Epithelial cell of esophagus (primary cell): ENCODE results near the gene SLC22A5.
"Not testable (repeated sequence)": the region's sequence is repeated elsewhere in the genome, so short reads cannot be mapped to it uniquely, and the experiment has no call there.

Experiments used
- DNase-seq: peaks from one replicate; pipeline ENCODE4 v3.0.0; 2010; ENCODE audit warnings: low read depth
- H3K4me3 ChIP-seq: 2 replicates; pipeline ENCODE4 v1.5.1; 2011; ENCODE audit warnings: mild to moderate bottlenecking, low read length, control low read depth
- TF ChIP-seq, protein P1 (sequence below): IDR thresholded peaks from 2 replicates; pipeline ENCODE4 v1.5.1; 2011; ENCODE audit warnings: low read depth, mild to moderate bottlenecking, low read length, control low read depth, inconsistent platforms; ENCODE audit not compliant: insufficient read depth; ENCODE audit errors: missing control alignments

The SLC22A5 gene

DNA sequence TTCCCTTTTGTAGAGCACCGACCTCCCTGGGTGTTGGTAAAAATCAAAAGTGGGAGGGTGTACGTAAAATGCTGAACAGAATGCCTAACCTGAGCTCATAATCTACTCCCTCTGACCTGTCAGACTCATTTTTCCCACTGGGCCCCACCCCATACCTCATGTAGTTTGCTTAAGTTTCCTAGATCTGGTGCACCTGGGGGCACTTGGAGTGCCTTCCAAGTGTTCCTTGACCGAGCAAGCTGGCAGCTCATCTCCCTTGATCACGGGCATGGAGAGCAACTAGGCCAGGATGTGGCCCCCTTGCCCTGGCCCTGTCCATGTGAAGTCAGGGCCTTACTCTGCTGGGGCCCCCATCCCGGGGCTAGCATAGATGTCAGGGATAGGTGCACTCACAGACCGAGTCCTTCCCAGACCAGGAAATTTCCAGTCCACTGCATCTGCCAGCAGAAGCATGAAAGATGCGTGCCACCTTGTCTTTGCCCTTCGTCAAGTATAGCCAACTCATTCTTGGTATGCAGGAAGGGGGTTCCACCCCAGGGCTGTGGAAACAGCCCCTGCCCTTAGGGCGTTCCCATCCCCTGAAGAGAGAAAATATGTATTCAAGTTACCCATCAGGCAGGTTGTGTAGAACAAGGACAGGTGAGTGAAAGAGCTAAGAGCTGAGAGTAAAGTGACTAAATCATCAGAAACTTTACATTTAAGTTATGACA, 41.9 kb downstream of the SLC22A5 start:
- TF ChIP-seq, protein P1, sequence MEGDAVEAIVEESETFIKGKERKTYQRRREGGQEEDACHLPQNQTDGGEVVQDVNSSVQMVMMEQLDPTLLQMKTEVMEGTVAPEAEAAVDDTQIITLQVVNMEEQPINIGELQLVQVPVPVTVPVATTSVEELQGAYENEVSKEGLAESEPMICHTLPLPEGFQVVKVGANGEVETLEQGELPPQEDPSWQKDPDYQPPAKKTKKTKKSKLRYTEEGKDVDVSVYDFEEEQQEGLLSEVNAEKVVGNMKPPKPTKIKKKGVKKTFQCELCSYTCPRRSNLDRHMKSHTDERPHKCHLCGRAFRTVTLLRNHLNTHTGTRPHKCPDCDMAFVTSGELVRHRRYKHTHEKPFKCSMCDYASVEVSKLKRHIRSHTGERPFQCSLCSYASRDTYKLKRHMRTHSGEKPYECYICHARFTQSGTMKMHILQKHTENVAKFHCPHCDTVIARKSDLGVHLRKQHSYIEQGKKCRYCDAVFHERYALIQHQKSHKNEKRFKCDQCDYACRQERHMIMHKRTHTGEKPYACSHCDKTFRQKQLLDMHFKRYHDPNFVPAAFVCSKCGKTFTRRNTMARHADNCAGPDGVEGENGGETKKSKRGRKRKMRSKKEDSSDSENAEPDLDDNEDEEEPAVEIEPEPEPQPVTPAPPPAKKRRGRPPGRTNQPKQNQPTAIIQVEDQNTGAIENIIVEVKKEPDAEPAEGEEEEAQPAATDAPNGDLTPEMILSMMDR = no peak
- peak overlapping the region; percentile 55 for H3K4me3 ChIP-seq
- DNase-seq = peak; percentile 58

DNA sequence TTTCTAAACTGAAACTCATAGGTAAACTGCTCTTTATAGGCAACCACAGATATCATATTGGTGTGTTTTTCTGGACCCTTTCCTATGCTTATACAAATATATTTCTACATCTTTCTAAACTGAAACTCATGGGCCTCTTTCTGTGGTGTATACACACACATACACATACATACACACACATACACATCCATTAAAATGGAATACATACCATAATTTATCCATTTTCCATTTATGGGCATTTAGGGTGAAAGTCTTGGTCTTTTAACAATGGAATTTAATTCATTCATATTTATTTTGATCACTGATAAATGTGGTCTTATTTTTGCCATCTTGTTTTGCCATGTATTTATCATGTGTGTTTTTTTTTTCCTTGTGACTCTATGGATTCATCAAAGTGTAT, 44.1 kb downstream of the SLC22A5 start:
- no peak for DNase-seq
- TF ChIP-seq, protein P1 = no peak
- H3K4me3 ChIP-seq = no peak overlapping the region

DNA sequence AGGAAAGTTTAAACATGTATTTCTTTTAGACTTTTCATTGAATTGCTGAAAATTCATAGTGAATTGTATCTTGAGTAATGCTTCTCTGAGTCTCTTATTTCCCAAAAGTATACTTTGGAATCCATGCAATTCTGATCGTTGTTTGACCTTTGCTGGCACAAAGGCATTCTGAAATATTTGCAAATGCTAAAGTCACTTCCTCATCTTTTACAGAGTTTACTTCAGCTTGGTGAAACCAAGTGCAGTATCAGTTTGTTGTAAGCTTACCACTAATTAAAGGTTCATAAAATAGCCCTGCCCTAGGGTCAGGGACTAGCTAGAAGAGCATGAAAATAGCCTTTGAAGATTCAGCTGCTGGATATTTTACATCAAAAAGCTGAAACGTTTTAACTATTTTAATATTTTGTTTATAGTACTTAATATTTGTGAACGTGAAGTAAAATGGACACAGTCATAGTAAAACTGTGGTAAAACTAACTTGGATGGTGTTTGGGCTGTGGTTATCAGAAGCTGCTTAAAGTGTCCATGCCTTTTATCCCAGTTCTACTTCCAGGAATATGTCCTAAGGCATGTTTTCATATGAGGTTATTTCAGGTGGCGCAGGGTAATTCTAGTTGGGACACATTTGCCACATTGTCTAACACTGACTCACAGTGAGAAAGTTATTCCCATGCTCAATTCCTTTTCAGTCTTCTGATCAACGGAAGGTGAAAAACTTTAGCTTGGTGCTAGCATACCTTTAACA, 45.3 kb downstream of the SLC22A5 start:
- H3K4me3 ChIP-seq = no peak overlapping the region
- DNase-seq = peak; percentile 92
- TF ChIP-seq, protein P1 = no peak

DNA sequence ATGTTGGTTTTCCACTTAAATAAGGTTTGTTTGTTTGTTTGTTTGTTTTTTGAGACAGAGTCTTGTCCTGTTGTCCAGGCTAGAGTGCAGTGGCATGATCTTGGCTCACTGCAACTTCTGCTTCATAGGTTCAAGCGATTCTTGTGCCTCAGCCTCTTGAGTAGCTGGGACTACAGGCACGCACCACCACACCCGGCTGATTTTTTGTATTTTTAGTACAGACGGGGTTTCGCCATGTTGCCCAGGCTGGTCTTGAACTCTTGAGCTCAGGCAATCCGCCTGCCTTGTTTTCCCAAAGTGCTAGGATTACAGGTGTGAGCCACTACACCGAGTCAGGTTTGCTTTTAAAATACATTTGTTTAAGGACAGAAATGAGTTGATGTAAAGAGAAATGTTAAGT, 46.0 kb downstream of the SLC22A5 start:
- not testable (repeated sequence) for H3K4me3 ChIP-seq, DNase-seq

DNA sequence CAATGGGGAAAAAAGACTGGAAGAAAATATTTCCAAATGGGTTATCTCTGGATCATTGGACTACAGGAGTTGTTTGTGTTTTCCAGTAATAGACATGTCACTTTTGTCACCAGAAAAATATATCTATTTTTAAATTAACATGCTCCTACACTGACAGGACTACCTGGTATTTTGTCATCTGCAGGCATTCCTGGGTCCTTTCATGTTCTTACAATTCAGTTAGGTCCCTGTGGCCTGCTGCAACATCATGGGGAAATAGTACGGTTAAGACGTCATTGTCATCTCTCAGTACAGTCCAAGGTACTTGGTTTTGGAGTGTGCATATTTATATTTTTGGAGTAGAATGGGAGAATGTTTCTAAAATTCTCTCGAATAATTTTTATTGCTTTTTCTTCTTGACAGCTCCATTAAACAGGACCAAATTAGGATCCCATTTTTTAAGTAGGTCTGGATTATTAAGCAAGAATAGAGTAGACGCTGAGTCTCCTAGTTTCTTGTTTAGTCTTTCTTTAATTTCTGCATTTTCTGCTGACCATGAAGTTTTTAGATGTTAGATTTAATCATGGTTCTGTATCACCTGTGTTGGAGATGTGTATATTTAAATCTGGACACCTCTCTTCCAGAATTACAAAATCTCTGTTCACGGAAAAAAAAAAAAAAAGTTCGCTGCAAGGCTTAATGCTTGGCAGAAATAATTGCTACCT, 46.9 kb downstream of the SLC22A5 start:
- TF ChIP-seq, protein P1 = no peak
- no peak overlapping the region for H3K4me3 ChIP-seq
- DNase-seq = no peak

DNA sequence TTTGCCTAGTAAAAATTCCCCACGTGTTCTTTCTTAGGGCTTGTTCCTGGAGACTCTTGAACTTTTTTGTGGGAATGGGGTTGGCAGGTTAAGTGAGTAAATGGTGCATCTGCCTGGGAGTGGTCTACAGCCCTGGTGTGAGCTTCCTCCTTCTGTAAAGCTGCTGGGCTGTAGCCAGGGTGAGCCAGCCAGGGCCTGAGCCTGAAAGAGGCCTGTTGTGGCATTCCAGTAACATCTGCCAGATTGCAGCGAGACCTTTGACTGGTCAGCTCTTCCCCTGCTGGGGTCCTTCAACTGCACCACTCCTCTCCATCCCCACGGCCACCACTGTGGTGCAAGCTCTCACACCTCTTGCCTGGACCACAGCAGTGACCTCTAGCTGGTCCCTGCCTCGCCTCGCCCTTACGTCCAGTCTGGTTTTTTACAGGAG, 47.5 kb downstream of the SLC22A5 start:
- TF ChIP-seq, protein P1 = no peak
- DNase-seq = peak; percentile 46
- no peak overlapping the region for H3K4me3 ChIP-seq

DNA sequence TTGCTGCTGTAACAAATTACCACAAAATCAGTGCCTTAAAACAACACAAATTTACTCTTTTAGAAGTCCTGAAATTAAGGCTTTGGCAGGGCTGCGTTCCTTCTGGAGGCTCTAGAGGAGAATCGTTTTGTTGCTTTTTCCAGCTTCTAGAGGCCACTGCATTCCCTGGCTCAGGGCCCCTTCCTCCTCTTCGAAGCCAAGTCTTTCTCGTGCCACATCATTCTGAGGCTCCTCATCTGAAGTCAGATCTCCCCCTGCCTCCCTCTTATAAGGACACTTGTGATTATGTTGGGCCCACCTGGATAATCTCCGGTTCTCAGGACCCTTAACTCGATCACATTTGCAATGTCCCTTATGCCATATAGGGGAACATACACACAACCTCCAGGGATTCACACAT, 48.0 kb downstream of the SLC22A5 start:
- TF ChIP-seq, protein P1 = no peak
- no peak overlapping the region for H3K4me3 ChIP-seq
- DNase-seq = no peak
